Neural progenitor cell (in vitro differentiated cells): ENCODE results near the gene SPRR2D. TPM values are rescaled to one million over a fixed set of nuclear protein-coding genes. Genes with fewer than 3 reads are reported as not detected.

ENCODE experiments used
- DNase-seq: peaks from one replicate; pipeline ENCODE4 v3.0.0-alpha.2; 2016; ENCODE audit warnings: low spot score
- H2AFZ ChIP-seq: fragments of 200-600 bp; sonication (generic); replicated peaks from 2 replicates; pipeline ENCODE4 v1.6.1; 2016; ENCODE audit warnings: antibody characterized with exemption
- H3F3A ChIP-seq: fragments of 200-600 bp; sonication (generic); 2 replicates; pipeline ENCODE4 v1.6.1; 2016; ENCODE audit warnings: antibody characterized with exemption, low read depth
- H3K27ac ChIP-seq: fragments of 200-600 bp; sonication (generic); 2 replicates; pipeline ENCODE4 v1.5.1; 2016; ENCODE audit warnings: mild to moderate bottlenecking
- H3K27me3 ChIP-seq: fragments of 200-600 bp; sonication (generic); 2 replicates; pipeline ENCODE4 v1.6.1; 2016; ENCODE audit warnings: mild to moderate bottlenecking, moderate library complexity
- H3K36me3 ChIP-seq: fragments of 200-600 bp; sonication (generic); 2 replicates; pipeline ENCODE4 v1.5.1; 2016
- H3K4me1 ChIP-seq: fragments of 200-600 bp; sonication (generic); 2 replicates; pipeline ENCODE4 v1.6.1; 2016; ENCODE audit warnings: mixed run types
- H3K4me2 ChIP-seq: fragments of 200-600 bp; sonication (generic); 2 replicates; pipeline ENCODE4 v1.6.1; 2016
- H3K4me3 ChIP-seq: fragments of 200-600 bp; sonication (generic); 2 replicates; pipeline ENCODE4 v1.5.1; 2016
- H3K79me2 ChIP-seq: fragments of 200-600 bp; sonication (generic); 2 replicates; pipeline ENCODE4 v1.6.1; 2016; ENCODE audit warnings: low read depth
- H3K9ac ChIP-seq: fragments of 200-600 bp; sonication (generic); 2 replicates; pipeline ENCODE4 v1.6.1; 2016
- H3K9me3 ChIP-seq: fragments of 200-600 bp; sonication (generic); 2 replicates; pipeline ENCODE4 v1.5.1; 2016; ENCODE audit warnings: low read depth
- H4K20me1 ChIP-seq: fragments of 200-600 bp; sonication (generic); 2 replicates; pipeline ENCODE4 v1.6.1; 2016; ENCODE audit warnings: low read depth
- H3K27ac Mint-ChIP-seq: 3 replicates; pipeline ENCODE4 v1.8.0; 2021; ENCODE audit warnings: mixed read lengths
- H3K27me3 Mint-ChIP-seq: 2 replicates; pipeline ENCODE4 v1.8.0; 2022; ENCODE audit warnings: low read depth, mild to moderate bottlenecking, inconsistent platforms, moderate library complexity, mixed read lengths; ENCODE audit not compliant: insufficient read depth
- H3K36me3 Mint-ChIP-seq: 3 replicates; pipeline ENCODE4 v1.8.0; 2021; ENCODE audit warnings: mixed read lengths
- H3K4me1 Mint-ChIP-seq: 3 replicates; pipeline ENCODE4 v1.8.0; 2021; ENCODE audit warnings: mixed read lengths
- H3K4me3 Mint-ChIP-seq: 3 replicates; pipeline ENCODE4 v1.8.0; 2021; ENCODE audit warnings: mild to moderate bottlenecking, moderate library complexity, mixed read lengths
- H3K9me3 Mint-ChIP-seq: 3 replicates; pipeline ENCODE4 v1.8.0; 2020; ENCODE audit warnings: mixed read lengths
- EZH2 ChIP-seq: fragments of 200-600 bp; sonication (generic); IDR thresholded peaks from 2 replicates; pipeline ENCODE4 v1.6.1; 2017; ENCODE audit warnings: antibody characterized with exemption, mild to moderate bottlenecking, moderate library complexity
- EZH2phosphoT487 ChIP-seq: fragments of 200-600 bp; sonication (generic); IDR thresholded peaks from 2 replicates; pipeline ENCODE4 v1.6.1; 2017; ENCODE audit warnings: antibody characterized with exemption
- total RNA-seq: library from RNA; depleted of rRNA; stranded (reverse); fragments of >200 nt; gene quantifications from 2 replicates; pipeline ENCODE4 v1.2.3, GENCODE V29; 2015; ENCODE audit warnings: low replicate concordance
- TF ChIP-seq, protein P1 (sequence below): fragments of 200-600 bp; sonication (generic); IDR thresholded peaks from 2 replicates; pipeline ENCODE4 v1.5.1; 2017; ENCODE audit warnings: antibody characterized with exemption, mild to moderate bottlenecking

SPRR2D gene
- total RNA-seq, 1 donor from 2014 or later, result not detected

- Histone ChIP-seq H3K4me2 (no peak overlapping the region), H4K20me1 (no peaks in the 10 kb centered on the region), H3K4me1 (no peaks in the 10 kb centered on the region), H3K27ac (no peak overlapping the region), H3K9ac (no peak overlapping the region), H3K9me3 (peaks cover 17% of the 10 kb centered on the region), H3K79me2 (no peaks in the 10 kb centered on the region), H2AFZ (no peak overlapping the region), H3F3A (no peaks in the 10 kb centered on the region), H3K36me3 (no peaks in the 10 kb centered on the region), H3K4me3 (no peak overlapping the region), H3K27me3 (no peaks in the 10 kb centered on the region)
- no peaks in the 10 kb centered on the region for H3K4me1 Mint-ChIP-seq
- no peak for TF ChIP-seq EZH2
- TF ChIP-seq EZH2phosphoT487, result no peak
- TF ChIP-seq, protein P1, sequence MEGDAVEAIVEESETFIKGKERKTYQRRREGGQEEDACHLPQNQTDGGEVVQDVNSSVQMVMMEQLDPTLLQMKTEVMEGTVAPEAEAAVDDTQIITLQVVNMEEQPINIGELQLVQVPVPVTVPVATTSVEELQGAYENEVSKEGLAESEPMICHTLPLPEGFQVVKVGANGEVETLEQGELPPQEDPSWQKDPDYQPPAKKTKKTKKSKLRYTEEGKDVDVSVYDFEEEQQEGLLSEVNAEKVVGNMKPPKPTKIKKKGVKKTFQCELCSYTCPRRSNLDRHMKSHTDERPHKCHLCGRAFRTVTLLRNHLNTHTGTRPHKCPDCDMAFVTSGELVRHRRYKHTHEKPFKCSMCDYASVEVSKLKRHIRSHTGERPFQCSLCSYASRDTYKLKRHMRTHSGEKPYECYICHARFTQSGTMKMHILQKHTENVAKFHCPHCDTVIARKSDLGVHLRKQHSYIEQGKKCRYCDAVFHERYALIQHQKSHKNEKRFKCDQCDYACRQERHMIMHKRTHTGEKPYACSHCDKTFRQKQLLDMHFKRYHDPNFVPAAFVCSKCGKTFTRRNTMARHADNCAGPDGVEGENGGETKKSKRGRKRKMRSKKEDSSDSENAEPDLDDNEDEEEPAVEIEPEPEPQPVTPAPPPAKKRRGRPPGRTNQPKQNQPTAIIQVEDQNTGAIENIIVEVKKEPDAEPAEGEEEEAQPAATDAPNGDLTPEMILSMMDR, result no peak
- no peaks in the 10 kb centered on the region for H3K36me3 Mint-ChIP-seq
- no peak overlapping the region for H3K27ac Mint-ChIP-seq
- no peak for DNase-seq
- H3K4me3 Mint-ChIP-seq, result no peak overlapping the region
- H3K9me3 Mint-ChIP-seq, result no peaks in the 10 kb centered on the region
- H3K27me3 Mint-ChIP-seq, result no peaks in the 10 kb centered on the region
Measured at GRCh38 chr1:153049211-153049610, 8.3 kb upstream of the SPRR2D start.

- Mint-ChIP-seq H3K9me3 (no peaks in the 10 kb centered on the region), H3K27me3 (no peaks in the 10 kb centered on the region), H3K27ac (no peak overlapping the region), H3K4me3 (no peak overlapping the region), H3K4me1 (no peaks in the 10 kb centered on the region), H3K36me3 (no peaks in the 10 kb centered on the region)
- no peaks in the 10 kb centered on the region for H3K79me2 ChIP-seq
- TF ChIP-seq, protein P1, result no peak
- TF ChIP-seq EZH2 (no peak), EZH2phosphoT487 (no peak)
- no peak for DNase-seq
- no peak overlapping the region for H3K9ac ChIP-seq
- H4K20me1 ChIP-seq, result no peaks in the 10 kb centered on the region
- peaks cover 5% of the 10 kb centered on the region for H3K9me3 ChIP-seq
- H3F3A ChIP-seq, result no peaks in the 10 kb centered on the region
- H3K36me3 ChIP-seq, result no peaks in the 10 kb centered on the region
- no peak overlapping the region for H3K4me2 ChIP-seq
- H3K27me3 ChIP-seq, result no peaks in the 10 kb centered on the region
- no peaks in the 10 kb centered on the region for H3K4me1 ChIP-seq
- H2AFZ ChIP-seq, result no peak overlapping the region
- H3K4me3 ChIP-seq, result no peak overlapping the region
- H3K27ac ChIP-seq, result no peak overlapping the region
Measured at GRCh38 chr1:153035211-153035610, 5.7 kb downstream of the SPRR2D start.

DNA sequence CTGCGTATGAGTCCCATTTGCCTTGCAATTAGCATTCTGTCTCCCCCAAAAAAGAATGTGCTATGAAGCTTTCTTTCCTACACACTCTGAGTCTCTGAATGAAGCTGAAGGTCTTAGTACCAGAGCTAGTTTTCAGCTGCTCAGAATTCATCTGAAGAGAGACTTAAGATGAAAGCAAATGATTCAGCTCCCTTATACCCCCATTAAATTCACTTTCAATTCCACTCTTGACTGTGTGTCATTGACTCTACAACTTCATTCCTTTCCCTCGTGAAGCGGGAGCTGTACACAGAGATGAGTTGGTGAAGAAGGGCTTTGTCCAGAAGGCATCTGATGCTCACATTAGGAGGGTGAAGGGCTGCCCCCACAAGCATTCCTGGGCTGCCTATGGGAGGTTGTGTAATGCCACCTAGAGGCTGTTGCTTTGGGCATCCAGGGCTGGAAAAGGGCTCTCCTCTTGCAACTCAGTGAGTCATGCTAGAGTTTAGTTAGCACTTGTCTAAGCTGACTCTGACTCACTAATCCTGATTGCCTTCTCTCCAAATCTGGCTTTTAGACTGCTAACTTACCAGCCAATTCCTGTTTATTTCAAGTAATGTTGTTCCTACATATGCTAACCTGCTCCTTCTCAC, 8.1 kb downstream of the SPRR2D start:
- Histone ChIP-seq H2AFZ (no peak overlapping the region), H3K9me3 (peaks cover 3% of the 10 kb centered on the region), H3K4me1 (no peaks in the 10 kb centered on the region), H3K36me3 (no peaks in the 10 kb centered on the region), H3F3A (no peaks in the 10 kb centered on the region), H3K4me3 (no peak overlapping the region), H3K9ac (no peak overlapping the region), H3K27me3 (no peaks in the 10 kb centered on the region), H3K79me2 (no peaks in the 10 kb centered on the region), H4K20me1 (no peaks in the 10 kb centered on the region), H3K27ac (no peak overlapping the region), H3K4me2 (no peak overlapping the region)
- Mint-ChIP-seq H3K9me3 (no peaks in the 10 kb centered on the region), H3K36me3 (no peaks in the 10 kb centered on the region), H3K27me3 (no peaks in the 10 kb centered on the region), H3K4me3 (no peak overlapping the region), H3K4me1 (no peaks in the 10 kb centered on the region), H3K27ac (no peak overlapping the region)
- TF ChIP-seq EZH2phosphoT487 (no peak), EZH2 (no peak)
- TF ChIP-seq, protein P1, result peak; percentile 12
- DNase-seq, result peak; percentile 21
